ENCODE results near the gene KRT74.

DNA sequence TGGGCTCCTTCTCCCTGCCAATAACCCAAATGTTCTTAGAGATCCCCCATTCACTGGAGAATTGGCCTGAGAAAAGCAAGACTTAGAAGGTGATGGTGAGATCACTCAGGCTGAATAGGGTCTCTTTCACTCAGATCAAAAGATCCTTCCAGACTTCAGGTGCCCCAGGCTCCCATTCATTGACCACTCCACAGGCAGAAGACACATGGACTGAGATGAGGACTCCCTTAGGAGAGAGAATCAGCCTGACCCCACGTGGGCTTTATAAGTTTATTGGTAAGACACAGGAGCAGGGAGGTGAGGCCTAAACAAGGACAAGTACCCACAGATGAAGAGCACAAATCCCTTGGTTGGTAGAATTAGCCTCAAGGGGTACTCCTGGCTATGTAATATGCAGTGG lies 33.7 kb upstream of the KRT74 start:
- TF ChIP-seq POLR2AphosphoS5 (IDR thresholded peaks at IDR 0.05) (no peak), CTCF (IDR thresholded peaks at IDR 0.05) (no peak), POLR2A (IDR thresholded peaks at IDR 0.05) (no peak), EP300 (IDR thresholded peaks at IDR 0.05) (no peak)

All from suprapubic skin (tissue), 4 donors.